ENCODE measurements around the gene ADAMTS12. TPM values are rescaled to one million over a fixed set of nuclear protein-coding genes. Genes with fewer than 3 reads are reported as not detected.

ADAMTS12 gene
- total RNA-seq, 4 donors from 2014 or later: 0.60 to 4.1 (median 1.3) TPM

- WGBS, 2 donors (ENCODE audit: low coverage in 1 of 2): 88 to 91% methylated on average over 1 of the region's 1 CpG
- no peak for TF ChIP-seq CTCF (IDR thresholded peaks at IDR 0.05)
- TF ChIP-seq EP300 (IDR thresholded peaks at IDR 0.05; ENCODE audit: low read depth): no peak
- no peak for TF ChIP-seq POLR2A (IDR thresholded peaks at IDR 0.05)
- TF ChIP-seq POLR2AphosphoS5 (IDR thresholded peaks at IDR 0.05): no peak
- no peaks in the 10 kb centered on the region for H3K27me3 ChIP-seq
- no peaks in the 10 kb centered on the region for H3K36me3 ChIP-seq
- no peaks in the 10 kb centered on the region for H3K4me1 ChIP-seq
- H3K4me3 ChIP-seq: no peak overlapping the region
- intact Hi-C loops (cut with DNase I; ENCODE audit: low total_unique reads) (no loop called here), in situ Hi-C loops (cut with MboI; ENCODE audit: low pct_ligation_motif_present in 1 of 4, low pct_unique_long_range_greater_than_20kb in 1 of 4, low sequenced_read_pairs in 3 of 4) (no loop called here)
- no peak for DNase-seq
- H3K27ac ChIP-seq: no peak overlapping the region
- no peaks in the 10 kb centered on the region for H3K9me3 ChIP-seq
Observed at GRCh38 chr5:33719769-33720168, 172.0 kb downstream of the ADAMTS12 start.

DNA sequence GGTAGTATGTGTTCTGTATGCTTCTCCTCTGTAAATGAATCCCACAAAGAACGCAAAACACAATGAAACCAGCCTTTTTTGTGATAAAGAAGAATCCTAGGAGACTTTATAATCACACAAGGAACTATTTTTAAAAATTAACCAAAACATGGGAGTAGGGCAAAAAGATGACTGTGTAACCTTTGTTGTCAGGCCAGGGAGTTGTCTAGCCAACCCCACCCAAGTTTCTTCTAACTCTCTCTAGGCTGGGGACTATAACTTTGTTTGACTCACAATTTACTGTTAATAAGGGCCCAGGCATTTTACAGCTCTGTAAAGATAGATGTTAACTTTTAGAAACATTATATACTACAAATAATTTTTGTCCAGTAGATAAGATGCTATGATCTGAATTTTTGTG is 176.1 kb downstream of the ADAMTS12 start:
- no peak for DNase-seq
- in situ Hi-C loops (cut with MboI; ENCODE audit: low pct_ligation_motif_present in 1 of 4, low pct_unique_long_range_greater_than_20kb in 1 of 4, low sequenced_read_pairs in 3 of 4) (no loop called here), intact Hi-C loops (cut with DNase I; ENCODE audit: low total_unique reads) (no loop called here)
- TF ChIP-seq EP300 (IDR thresholded peaks at IDR 0.05; ENCODE audit: low read depth): no peak
- TF ChIP-seq POLR2AphosphoS5 (IDR thresholded peaks at IDR 0.05): no peak
- TF ChIP-seq CTCF (IDR thresholded peaks at IDR 0.05): no peak
- no peak for TF ChIP-seq POLR2A (IDR thresholded peaks at IDR 0.05)
- 55 to 65% methylated on average over 1 of the region's 1 CpG for WGBS, 2 donors (ENCODE audit: low coverage in 1 of 2)
- no peak overlapping the region for H3K27ac ChIP-seq
- no peak overlapping the region for H3K4me3 ChIP-seq
- H3K4me1 ChIP-seq: no peaks in the 10 kb centered on the region
- no peaks in the 10 kb centered on the region for H3K9me3 ChIP-seq
- H3K27me3 ChIP-seq: no peaks in the 10 kb centered on the region
- H3K36me3 ChIP-seq: no peaks in the 10 kb centered on the region

GRCh38 chr5:33713136-33713765 is 178.5 kb downstream of the ADAMTS12 start:
- no peaks in the 10 kb centered on the region for H3K27me3 ChIP-seq
- TF ChIP-seq POLR2A (IDR thresholded peaks at IDR 0.05): no peak
- TF ChIP-seq POLR2AphosphoS5 (IDR thresholded peaks at IDR 0.05): no peak
- no peak for TF ChIP-seq EP300 (IDR thresholded peaks at IDR 0.05; ENCODE audit: low read depth)
- no peaks in the 10 kb centered on the region for H3K36me3 ChIP-seq
- H3K4me3 ChIP-seq: no peak overlapping the region
- intact Hi-C loops (cut with DNase I; ENCODE audit: low total_unique reads): no loop called here
- H3K4me1 ChIP-seq: no peaks in the 10 kb centered on the region
- 45 to 49% methylated on average over 2 of the region's 2 CpGs for WGBS, 2 donors (ENCODE audit: low coverage in 1 of 2)
- no peaks in the 10 kb centered on the region for H3K9me3 ChIP-seq
- no peak for DNase-seq
- in situ Hi-C loops (cut with MboI; ENCODE audit: low pct_ligation_motif_present in 1 of 4, low pct_unique_long_range_greater_than_20kb in 1 of 4, low sequenced_read_pairs in 3 of 4): no loop called here
- peak overlapping the region in 1 of 4 donors; percentile 46 for H3K27ac ChIP-seq

DNA sequence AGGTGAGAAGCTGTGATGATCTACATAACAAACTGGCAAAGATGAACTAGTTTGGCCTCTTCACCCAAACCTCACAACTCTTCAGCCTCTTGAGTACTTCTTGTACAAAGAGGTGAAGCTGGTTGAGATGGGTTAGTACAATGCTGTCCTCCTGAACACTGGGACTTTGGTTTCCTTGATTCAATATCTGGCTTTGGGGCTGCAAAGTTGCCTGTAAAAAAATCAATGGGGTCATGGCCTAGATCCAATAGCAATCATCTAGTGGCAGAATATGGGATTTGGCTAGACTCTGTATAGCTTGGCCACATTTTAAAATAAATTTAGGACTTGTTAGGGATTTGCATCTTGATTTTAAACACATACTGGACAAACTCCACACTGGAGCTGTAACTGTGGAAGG is 179.1 kb downstream of the ADAMTS12 start:
- TF ChIP-seq CTCF (IDR thresholded peaks at IDR 0.05) (no peak), EP300 (IDR thresholded peaks at IDR 0.05; ENCODE audit: low read depth) (no peak), POLR2A (IDR thresholded peaks at IDR 0.05) (no peak), POLR2AphosphoS5 (IDR thresholded peaks at IDR 0.05) (no peak)
- Histone ChIP-seq H3K4me1 (no peaks in the 10 kb centered on the region), H3K9me3 (no peaks in the 10 kb centered on the region), H3K27me3 (no peaks in the 10 kb centered on the region), H3K36me3 (no peaks in the 10 kb centered on the region), H3K27ac (peak overlapping the region in 1 of 4 donors; percentile 46), H3K4me3 (no peak overlapping the region)
- in situ Hi-C loops (cut with MboI; ENCODE audit: low pct_ligation_motif_present in 1 of 4, low pct_unique_long_range_greater_than_20kb in 1 of 4, low sequenced_read_pairs in 3 of 4): no loop called here
- no peak for DNase-seq
- intact Hi-C loops (cut with DNase I; ENCODE audit: low total_unique reads): no loop called here

Data from transverse colon (tissue), 4 donors.